Putamen (tissue), 1 donor: ENCODE data around the gene SLC25A15.

ENCODE experiments used
- DNase-seq: peaks from one replicate; pipeline ENCODE4 v3.0.0-alpha.2; 2016; ENCODE audit warnings: low spot score

SLC25A15 gene

GRCh38 chr13:40789275-40790153 lies at the start of gene SLC25A15:
Gene SLC25A15, plus strand, starts transcription at chr13:40789611. Its CDS starts 3,616 bp downstream, at chr13:40793227.
- peak; percentile 53 for DNase-seq

DNA sequence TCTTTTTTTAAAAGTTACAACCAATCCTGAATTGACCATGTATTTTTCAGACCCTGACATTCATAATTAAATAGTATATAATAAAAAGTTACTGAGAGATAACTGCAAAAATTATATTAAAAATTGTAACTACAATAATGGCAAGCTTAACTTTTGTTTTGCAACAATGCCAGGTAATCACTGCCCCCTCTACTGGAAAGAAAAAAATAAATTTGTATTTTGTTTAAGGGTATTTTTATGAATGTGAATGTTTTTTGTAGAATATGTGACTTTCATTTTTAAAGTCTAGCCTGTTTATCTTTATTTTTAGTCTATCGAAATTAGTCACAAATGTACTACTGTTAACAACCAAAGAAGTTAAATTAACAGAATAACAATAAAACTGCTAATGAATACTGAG lies 40.1 kb upstream of the SLC25A15 start:
- no peak for DNase-seq

- no peak for DNase-seq
These were observed 34.2 kb upstream of the SLC25A15 start for GRCh38 chr13:40755082-40755700.

DNA sequence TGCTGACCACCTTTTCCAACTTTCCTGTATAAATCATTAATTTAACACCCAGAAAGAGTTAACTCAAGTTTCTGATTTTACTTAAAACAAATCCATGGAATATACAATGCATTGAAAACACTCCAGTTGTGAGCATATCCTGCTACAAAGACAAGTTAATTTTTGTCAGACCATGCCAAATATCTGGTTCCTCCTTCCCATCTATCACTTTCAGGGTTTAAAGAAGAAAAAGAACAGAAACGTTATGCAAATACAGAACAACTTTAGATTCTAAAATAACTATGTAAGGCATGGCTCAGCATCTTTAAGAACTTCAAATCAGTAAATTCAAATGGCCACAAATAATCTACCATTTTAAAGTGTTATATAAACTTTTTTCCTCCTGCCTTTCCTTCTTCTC lies 33.4 kb upstream of the SLC25A15 start:
- no peak for DNase-seq

DNA sequence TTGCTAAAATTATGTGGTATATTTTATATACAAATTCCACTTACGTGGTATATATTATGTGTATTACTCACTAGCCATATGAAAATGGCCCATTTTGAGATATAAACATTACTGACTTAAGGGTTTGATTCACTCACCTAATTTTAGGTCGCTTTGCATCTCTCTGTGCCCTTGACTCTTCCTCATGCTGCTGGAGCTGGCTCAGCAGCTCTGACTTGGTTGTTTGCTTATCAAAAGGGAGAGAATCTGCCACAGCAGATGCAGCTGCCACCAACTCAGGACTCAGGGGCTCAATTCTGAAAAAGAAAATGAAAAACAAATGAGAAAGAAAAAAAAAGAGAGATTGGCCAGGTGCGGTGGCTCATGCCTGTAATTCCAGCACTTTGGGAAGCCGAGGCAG lies 30.6 kb upstream of the SLC25A15 start:
- DNase-seq, result no peak

GRCh38 chr13:40762849-40763248 lies 26.6 kb upstream of the SLC25A15 start:
- DNase-seq, result no peak

GRCh38 chr13:40764587-40765403 lies 24.6 kb upstream of the SLC25A15 start:
- no peak for DNase-seq

DNA sequence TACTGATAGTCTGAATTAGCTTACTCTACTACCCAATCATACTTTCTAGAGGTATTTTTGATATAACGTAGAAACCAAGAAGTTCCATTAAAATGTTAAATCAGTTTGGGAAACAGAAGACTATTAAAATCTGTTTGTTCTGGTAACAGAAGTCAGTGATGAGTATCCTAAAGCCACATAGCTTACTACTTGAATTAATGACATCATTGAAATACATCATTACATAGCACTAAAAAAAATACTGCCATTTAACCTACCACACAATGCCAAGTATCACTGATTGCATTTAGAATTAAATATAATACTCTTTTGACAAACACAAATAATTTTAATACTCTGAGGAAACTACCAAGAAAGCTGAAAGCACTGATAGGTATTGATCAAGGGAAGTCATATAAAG lies 23.8 kb upstream of the SLC25A15 start:
- DNase-seq, result no peak

- no peak for DNase-seq
These were observed 19.4 kb upstream of the SLC25A15 start for GRCh38 chr13:40769970-40770369.

DNA sequence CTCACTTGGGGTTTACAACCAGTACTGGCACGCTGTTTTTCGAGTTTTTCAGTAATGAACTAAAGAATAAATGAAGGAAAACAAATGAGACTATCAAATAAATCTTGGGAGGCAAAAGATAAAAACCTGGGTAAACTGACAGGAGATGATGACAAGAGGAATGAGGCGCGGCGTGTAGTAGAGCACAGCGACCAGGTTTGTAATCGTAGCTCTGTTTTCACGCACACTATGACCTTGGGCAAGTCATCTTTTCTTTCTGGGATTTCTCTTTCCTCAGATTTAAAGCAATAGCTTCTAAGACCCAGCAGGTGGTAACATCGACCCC lies 18.8 kb upstream of the SLC25A15 start:
- peak; percentile 20 for DNase-seq

DNA sequence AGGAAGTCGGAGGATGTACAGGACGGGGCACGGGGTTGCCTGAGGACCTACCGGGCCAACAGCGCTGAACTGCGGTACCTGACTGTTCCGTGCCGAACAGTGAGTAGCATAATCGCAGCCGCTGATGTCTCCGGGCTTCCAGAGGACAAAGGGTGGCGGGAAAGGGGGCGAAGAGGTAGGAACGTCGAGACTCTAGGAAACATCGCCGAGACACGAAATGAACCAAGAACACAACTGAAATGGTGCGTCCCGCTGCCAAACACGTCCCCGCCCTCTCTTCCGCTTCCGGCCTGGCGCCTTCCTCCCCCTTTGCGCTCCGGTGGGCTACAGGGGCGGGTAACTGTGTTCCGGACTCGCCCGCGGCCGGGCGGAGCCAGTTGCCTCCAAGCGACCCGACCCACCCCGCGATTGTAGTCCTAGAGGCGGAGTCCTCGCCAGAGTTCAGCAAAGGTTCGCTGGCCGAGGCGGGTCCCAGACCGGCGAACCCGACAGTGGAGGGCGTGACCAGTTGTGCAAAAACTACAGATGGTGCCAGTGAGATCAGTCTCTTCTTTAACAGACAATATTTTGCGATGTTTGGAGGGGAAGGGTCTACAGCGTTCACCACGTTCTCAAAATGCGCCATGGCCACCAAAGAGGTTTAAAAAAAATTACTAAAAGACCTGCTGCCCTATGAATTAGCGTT lies 18.3 kb upstream of the SLC25A15 start, which contains the start of gene MRPS31:
Gene MRPS31, minus strand, starts transcription at position 257 of the 685 bp plus-strand sequence. Its CDS starts 54 bp downstream, at position 203.
- DNase-seq, result peak; percentile 96

GRCh38 chr13:40772765-40773473 lies 16.5 kb upstream of the SLC25A15 start:
- DNase-seq, result no peak

DNA sequence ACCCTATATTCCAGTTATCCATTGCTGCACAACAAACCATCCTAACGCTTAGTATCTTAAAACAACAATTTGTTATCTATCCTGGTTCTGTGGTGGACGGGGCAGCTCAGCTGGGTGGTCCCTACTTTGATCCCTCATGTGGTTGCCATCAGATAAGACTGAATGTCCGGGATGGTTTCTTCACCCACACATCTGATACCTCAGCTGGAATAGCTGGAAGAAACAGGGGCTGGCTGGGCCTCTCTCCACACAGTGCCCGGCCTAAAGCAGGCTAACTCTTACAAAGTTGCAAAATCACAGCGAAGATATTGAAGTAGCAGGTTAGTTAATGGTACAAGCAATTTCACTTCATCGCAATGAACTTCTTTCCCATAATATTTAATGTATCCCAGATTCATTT lies 14.7 kb upstream of the SLC25A15 start:
- DNase-seq, result no peak

- DNase-seq, result no peak
These were observed 13.2 kb upstream of the SLC25A15 start for GRCh38 chr13:40776232-40776631.

- DNase-seq, result no peak
These were observed 12.7 kb upstream of the SLC25A15 start for GRCh38 chr13:40776681-40777165.

- DNase-seq, result peak; percentile 25
These were observed 12.1 kb upstream of the SLC25A15 start for GRCh38 chr13:40777166-40777808.

- DNase-seq, result no peak
These were observed 11.6 kb upstream of the SLC25A15 start for GRCh38 chr13:40777809-40778175.

GRCh38 chr13:40779049-40779448 lies 10.4 kb upstream of the SLC25A15 start:
- DNase-seq, result no peak

DNA sequence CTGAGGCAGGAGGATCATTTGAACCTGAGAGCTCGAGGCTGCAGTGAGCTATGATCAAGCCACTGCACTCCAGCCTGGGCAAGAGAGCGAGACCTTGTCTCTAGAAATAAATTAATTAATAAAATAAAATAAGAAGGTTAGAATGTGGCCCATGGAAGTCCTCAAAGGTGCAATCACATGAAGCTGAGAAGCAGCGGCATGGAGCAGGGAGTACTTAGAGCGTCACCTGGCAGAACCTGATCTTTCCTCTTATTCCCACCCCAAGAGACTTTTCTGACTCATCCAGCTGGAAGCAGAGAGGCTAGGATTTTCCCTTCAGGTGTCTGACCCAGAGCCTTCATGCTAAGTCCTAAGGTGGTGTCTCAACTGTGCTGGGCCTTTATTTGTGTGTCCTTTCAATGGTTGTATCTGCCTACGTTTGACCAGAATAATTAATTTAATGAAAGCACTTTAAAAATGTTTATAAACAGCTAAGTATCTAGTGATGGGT lies 9.6 kb upstream of the SLC25A15 start:
- DNase-seq, result no peak

- no peak for DNase-seq
These were observed 8.5 kb upstream of the SLC25A15 start for GRCh38 chr13:40780822-40781401.
